Measurements from ENCODE around the gene OFD1.

GRCh38 chrX:13752646-13753045, 18.1 kb downstream of the OFD1 start:
- TF ChIP-seq, protein P1, sequence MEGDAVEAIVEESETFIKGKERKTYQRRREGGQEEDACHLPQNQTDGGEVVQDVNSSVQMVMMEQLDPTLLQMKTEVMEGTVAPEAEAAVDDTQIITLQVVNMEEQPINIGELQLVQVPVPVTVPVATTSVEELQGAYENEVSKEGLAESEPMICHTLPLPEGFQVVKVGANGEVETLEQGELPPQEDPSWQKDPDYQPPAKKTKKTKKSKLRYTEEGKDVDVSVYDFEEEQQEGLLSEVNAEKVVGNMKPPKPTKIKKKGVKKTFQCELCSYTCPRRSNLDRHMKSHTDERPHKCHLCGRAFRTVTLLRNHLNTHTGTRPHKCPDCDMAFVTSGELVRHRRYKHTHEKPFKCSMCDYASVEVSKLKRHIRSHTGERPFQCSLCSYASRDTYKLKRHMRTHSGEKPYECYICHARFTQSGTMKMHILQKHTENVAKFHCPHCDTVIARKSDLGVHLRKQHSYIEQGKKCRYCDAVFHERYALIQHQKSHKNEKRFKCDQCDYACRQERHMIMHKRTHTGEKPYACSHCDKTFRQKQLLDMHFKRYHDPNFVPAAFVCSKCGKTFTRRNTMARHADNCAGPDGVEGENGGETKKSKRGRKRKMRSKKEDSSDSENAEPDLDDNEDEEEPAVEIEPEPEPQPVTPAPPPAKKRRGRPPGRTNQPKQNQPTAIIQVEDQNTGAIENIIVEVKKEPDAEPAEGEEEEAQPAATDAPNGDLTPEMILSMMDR (IDR thresholded peaks at IDR 0.05; ENCODE audit: insufficient read depth, low read length, poor library complexity, severe bottlenecking), result no peak
- TF ChIP-seq EZH2phosphoT487 (conservative IDR thresholded peaks at IDR 0.05; ENCODE audit: low read length), result no peak

All from SU-DHL-6 (cell line).